Mesendoderm (in vitro differentiated cells): ENCODE data around the gene PDZD2.
"Not testable (repeated sequence)": the region's sequence is repeated elsewhere in the genome, so short reads cannot be mapped to it uniquely, and the experiment has no call there.

Source experiments
- DNase-seq: peaks from one replicate; pipeline ENCODE4 v3.0.0; 2013
- H2AK5ac ChIP-seq: 2 replicates; pipeline ENCODE4 v1.6.1; 2013; ENCODE audit warnings: low read length, inconsistent platforms
- H2BK120ac ChIP-seq: 2 replicates; pipeline ENCODE4 v1.6.1; 2013; ENCODE audit warnings: low read depth, mild to moderate bottlenecking, low read length, moderate library complexity, mixed read lengths
- H2BK15ac ChIP-seq: replicated peaks from 2 replicates; pipeline ENCODE4 v1.6.1; 2013; ENCODE audit warnings: low read depth, mild to moderate bottlenecking, moderate library complexity
- H2BK5ac ChIP-seq: 2 replicates; pipeline ENCODE4 v1.6.1; 2013; ENCODE audit warnings: low read length, inconsistent platforms
- H3K18ac ChIP-seq: 2 replicates; pipeline ENCODE4 v1.6.1; 2013; ENCODE audit warnings: mild to moderate bottlenecking, low read length, mixed read lengths
- H3K23ac ChIP-seq: one replicate; pipeline ENCODE4 v1.6.1; 2013; ENCODE audit warnings: low read length
- H3K27ac ChIP-seq: 2 replicates; pipeline ENCODE4 v1.5.1; 2013; ENCODE audit warnings: low read depth, mild to moderate bottlenecking, inconsistent platforms, low read length, moderate library complexity
- H3K27me3 ChIP-seq: 2 replicates; pipeline ENCODE4 v1.6.1; 2013; ENCODE audit warnings: low read length, control low read depth, mild to moderate bottlenecking, inconsistent platforms; ENCODE audit not compliant: insufficient read depth, poor library complexity
- H3K36me3 ChIP-seq: 2 replicates; pipeline ENCODE4 v1.6.1; 2013; ENCODE audit warnings: low read length, inconsistent platforms; ENCODE audit not compliant: control insufficient read depth, insufficient read depth
- H3K4ac ChIP-seq: one replicate; pipeline ENCODE4 v1.6.1; 2013; ENCODE audit warnings: low read depth, mild to moderate bottlenecking, low read length, moderate library complexity
- H3K4me1 ChIP-seq: 2 replicates; pipeline ENCODE4 v1.6.1; 2013; ENCODE audit warnings: low read depth, low read length, inconsistent platforms; ENCODE audit not compliant: control insufficient read depth
- H3K4me2 ChIP-seq: 2 replicates; pipeline ENCODE4 v1.6.1; 2013; ENCODE audit warnings: low read length
- H3K4me3 ChIP-seq: 2 replicates; pipeline ENCODE4 v1.5.1; 2013; ENCODE audit warnings: mild to moderate bottlenecking, low read length
- H3K56ac ChIP-seq: one replicate; pipeline ENCODE4 v1.6.1; 2013; ENCODE audit warnings: low read length
- H3K79me1 ChIP-seq: 2 replicates; pipeline ENCODE4 v1.6.1; 2013; ENCODE audit warnings: low read length, inconsistent platforms
- H3K79me2 ChIP-seq: 2 replicates; pipeline ENCODE4 v1.6.1; 2013; ENCODE audit warnings: mild to moderate bottlenecking, low read length; ENCODE audit not compliant: control insufficient read depth, insufficient read depth
- H3K9ac ChIP-seq: 2 replicates; pipeline ENCODE4 v1.6.1; 2013; ENCODE audit warnings: low read length, inconsistent platforms
- H4K5ac ChIP-seq: one replicate; pipeline ENCODE4 v1.6.1; 2013; ENCODE audit warnings: low read length
- H4K8ac ChIP-seq: one replicate; pipeline ENCODE4 v1.6.1; 2013; ENCODE audit warnings: low read depth, mild to moderate bottlenecking, control low read depth, low read length, moderate library complexity
- WGBS: extraction: QIAGEN DNeasy Blood & Tissue Kit; methylation state at CpG from one replicate; pipeline ENCODE4 v1.1.7; 2013; ENCODE audit warnings: low lambda C conversion rate, missing lambda C conversion rate; ENCODE audit not compliant: insufficient coverage; ENCODE audit errors: extremely low coverage; 5-methylcytosine and 5-hydroxymethylcytosine counted together

The PDZD2 gene

GRCh38 chr5:32029781-32030180 is 390.9 kb downstream of the PDZD2 start:
- Histone ChIP-seq H2BK5ac (no peak overlapping the region), H3K23ac (no peak overlapping the region), H3K36me3 (no peaks in the 10 kb centered on the region), H3K4me1 (peaks cover 2% of the 10 kb centered on the region), H3K18ac (no peak overlapping the region), H3K79me2 (no peaks in the 10 kb centered on the region), H3K79me1 (no peaks in the 10 kb centered on the region), H4K8ac (no peak overlapping the region), H3K4ac (no peak overlapping the region), H3K4me2 (no peak overlapping the region), H2BK120ac (no peak overlapping the region), H3K27me3 (no peaks in the 10 kb centered on the region), H3K27ac (no peak overlapping the region), H3K9ac (no peak overlapping the region), H2AK5ac (no peak overlapping the region), H2BK15ac (no peak overlapping the region), H3K4me3 (no peak overlapping the region), H3K56ac (no peak overlapping the region), H4K5ac (no peak overlapping the region)
- DNase-seq, result no peak
- no CpG with 5 or more reads among the region's 4 CpGs for WGBS

DNA sequence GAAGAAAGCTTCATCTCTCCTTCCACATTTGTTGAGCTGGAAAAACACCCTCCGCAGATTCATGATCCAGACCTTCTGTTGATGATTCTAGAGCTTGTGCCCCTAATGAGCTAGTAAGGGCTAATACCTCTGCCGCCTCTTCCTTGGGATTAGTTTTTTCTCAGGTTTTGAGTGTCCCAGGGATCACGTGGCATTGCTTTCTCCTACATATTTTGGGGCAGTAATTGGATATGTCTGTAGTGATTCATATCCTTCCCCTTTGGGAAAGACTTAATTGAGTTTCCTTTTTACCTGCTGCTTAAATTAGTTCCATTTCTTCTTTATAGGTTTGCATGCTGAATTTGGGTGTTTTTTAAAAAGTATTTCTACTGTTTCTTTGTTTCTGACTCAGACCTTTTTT is 391.3 kb downstream of the PDZD2 start:
- no peak overlapping the region for H3K18ac ChIP-seq
- no peak overlapping the region for H2BK120ac ChIP-seq
- no peak overlapping the region for H3K4ac ChIP-seq
- H3K23ac ChIP-seq, result no peak overlapping the region
- H3K4me3 ChIP-seq, result no peak overlapping the region
- peaks cover 2% of the 10 kb centered on the region for H3K4me1 ChIP-seq
- no peak overlapping the region for H3K56ac ChIP-seq
- no peak overlapping the region for H3K4me2 ChIP-seq
- H4K5ac ChIP-seq, result no peak overlapping the region
- no peaks in the 10 kb centered on the region for H3K79me2 ChIP-seq
- H3K27ac ChIP-seq, result no peak overlapping the region
- WGBS, result no CpG with 5 or more reads among the region's 3 CpGs
- no peak overlapping the region for H3K9ac ChIP-seq
- no peak overlapping the region for H2BK15ac ChIP-seq
- H2BK5ac ChIP-seq, result no peak overlapping the region
- H3K36me3 ChIP-seq, result no peaks in the 10 kb centered on the region
- H3K27me3 ChIP-seq, result no peaks in the 10 kb centered on the region
- H4K8ac ChIP-seq, result no peak overlapping the region
- DNase-seq, result no peak
- H2AK5ac ChIP-seq, result no peak overlapping the region
- no peaks in the 10 kb centered on the region for H3K79me1 ChIP-seq

DNA sequence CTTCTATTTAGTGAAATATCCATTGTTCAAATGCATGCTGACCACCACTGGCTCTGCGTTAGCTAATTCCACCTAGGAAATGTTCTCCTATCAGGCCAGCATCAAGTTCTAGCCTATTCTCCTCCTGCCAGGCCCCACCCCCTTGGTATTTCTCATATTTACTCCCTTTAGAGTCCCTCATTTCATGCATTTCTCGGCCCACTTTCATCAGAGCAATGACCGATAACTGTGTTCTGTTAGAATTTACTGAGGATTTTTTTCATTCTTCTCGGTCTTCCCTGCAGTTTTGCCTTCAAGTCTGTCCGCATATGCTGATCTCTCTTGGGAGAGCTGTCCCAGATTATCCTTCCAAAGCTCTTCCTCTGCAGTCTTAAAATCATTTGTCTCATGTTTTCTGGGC is 391.8 kb downstream of the PDZD2 start:
- Histone ChIP-seq H3K9ac (no peak overlapping the region), H4K8ac (no peak overlapping the region), H3K79me2 (no peaks in the 10 kb centered on the region), H3K79me1 (no peaks in the 10 kb centered on the region), H3K4me2 (no peak overlapping the region), H3K23ac (no peak overlapping the region), H3K4me3 (no peak overlapping the region), H3K56ac (no peak overlapping the region), H3K4me1 (peaks cover 2% of the 10 kb centered on the region), H2BK5ac (no peak overlapping the region), H2BK15ac (no peak overlapping the region), H3K18ac (no peak overlapping the region), H2BK120ac (no peak overlapping the region), H3K4ac (no peak overlapping the region), H3K27ac (no peak overlapping the region), H3K27me3 (no peaks in the 10 kb centered on the region), H3K36me3 (no peaks in the 10 kb centered on the region), H2AK5ac (no peak overlapping the region), H4K5ac (no peak overlapping the region)
- whole genome bisulfite sequencing, result no CpG with 5 or more reads among the region's 5 CpGs
- no peak for DNase-seq

- H2BK120ac ChIP-seq, result no peak overlapping the region
- H4K5ac ChIP-seq, result no peak overlapping the region
- no peak overlapping the region for H3K18ac ChIP-seq
- H3K4ac ChIP-seq, result no peak overlapping the region
- no peaks in the 10 kb centered on the region for H3K79me2 ChIP-seq
- H3K4me3 ChIP-seq, result no peak overlapping the region
- H3K4me2 ChIP-seq, result no peak overlapping the region
- H2BK15ac ChIP-seq, result no peak overlapping the region
- no peak overlapping the region for H3K56ac ChIP-seq
- no peak overlapping the region for H4K8ac ChIP-seq
- H3K4me1 ChIP-seq, result peaks cover 2% of the 10 kb centered on the region
- no peak overlapping the region for H3K23ac ChIP-seq
- no peaks in the 10 kb centered on the region for H3K27me3 ChIP-seq
- no CpG with 5 or more reads among the region's 4 CpGs for WGBS
- H2BK5ac ChIP-seq, result no peak overlapping the region
- H3K79me1 ChIP-seq, result no peaks in the 10 kb centered on the region
- H3K9ac ChIP-seq, result no peak overlapping the region
- no peaks in the 10 kb centered on the region for H3K36me3 ChIP-seq
- no peak overlapping the region for H2AK5ac ChIP-seq
- no peak overlapping the region for H3K27ac ChIP-seq
- no peak for DNase-seq
These were observed 392.2 kb downstream of the PDZD2 start for GRCh38 chr5:32031089-32031488.

DNA sequence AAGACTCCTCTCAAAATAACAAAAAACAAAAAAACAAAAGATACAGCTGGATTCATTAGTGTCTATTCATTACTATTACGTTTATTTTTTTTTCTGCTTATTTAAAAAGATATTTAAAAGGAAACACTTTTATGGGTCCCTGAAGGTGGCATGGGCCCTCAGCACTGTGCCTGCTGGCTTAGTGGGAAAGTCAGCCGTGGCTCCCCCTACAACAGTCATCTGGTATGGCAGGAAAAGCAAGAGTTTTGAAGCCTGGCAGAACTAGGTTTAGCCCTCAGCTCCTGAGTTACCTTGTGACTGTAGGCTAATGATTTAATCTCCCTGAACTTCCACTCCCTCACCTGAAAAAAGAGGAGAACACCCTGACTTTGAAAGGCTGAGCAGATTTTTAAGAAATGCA is 399.6 kb downstream of the PDZD2 start:
- Histone ChIP-seq H3K27me3 (no peaks in the 10 kb centered on the region), H3K4me2 (no peak overlapping the region), H3K4me1 (no peaks in the 10 kb centered on the region), H2BK15ac (no peak overlapping the region), H4K5ac (no peak overlapping the region), H3K18ac (no peak overlapping the region), H3K79me1 (no peaks in the 10 kb centered on the region), H3K56ac (no peak overlapping the region), H3K36me3 (no peaks in the 10 kb centered on the region), H3K4me3 (no peak overlapping the region), H3K23ac (no peak overlapping the region), H2BK5ac (no peak overlapping the region), H3K9ac (no peak overlapping the region), H3K79me2 (no peaks in the 10 kb centered on the region), H2AK5ac (no peak overlapping the region), H4K8ac (no peak overlapping the region), H3K27ac (no peak overlapping the region), H3K4ac (no peak overlapping the region), H2BK120ac (no peak overlapping the region)
- WGBS, result no CpG with 5 or more reads among the region's 2 CpGs
- no peak for DNase-seq

DNA sequence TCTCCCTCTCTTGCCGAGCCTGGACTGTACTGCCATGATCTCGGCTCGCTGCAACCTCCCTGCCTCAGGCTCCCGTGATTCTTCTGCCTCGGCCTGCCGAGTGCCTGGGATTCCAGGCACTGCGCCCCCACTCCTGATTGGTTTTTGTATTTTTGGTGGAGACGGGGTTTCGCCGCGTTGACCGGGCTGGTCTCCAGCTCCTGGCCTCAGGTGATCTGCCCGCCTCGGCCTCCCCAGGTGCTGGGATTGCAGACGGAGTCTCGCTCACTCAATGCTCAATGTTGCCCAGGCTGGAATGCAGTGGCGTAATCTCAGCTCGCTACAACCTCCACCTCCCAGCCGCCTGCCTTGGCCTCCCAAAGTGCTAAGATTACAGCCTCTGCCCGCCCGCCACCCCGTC is 400.2 kb downstream of the PDZD2 start:
- H3K4me1 ChIP-seq, H3K36me3 ChIP-seq, H3K18ac ChIP-seq, DNase-seq, H3K56ac ChIP-seq, H3K23ac ChIP-seq, H3K27ac ChIP-seq, H3K27me3 ChIP-seq, H3K4me2 ChIP-seq, H3K79me1 ChIP-seq, H2AK5ac ChIP-seq, H2BK120ac ChIP-seq, H3K4me3 ChIP-seq, H4K5ac ChIP-seq, H3K4ac ChIP-seq, H3K79me2 ChIP-seq, H4K8ac ChIP-seq, H2BK15ac ChIP-seq, H3K9ac ChIP-seq, H2BK5ac ChIP-seq: not testable (repeated sequence)
- WGBS, result no CpG with 5 or more reads among the region's 22 CpGs
